PFSK-1 (cell line): Measurements from ENCODE around the gene RABGAP1L.

Experiments used
- FOXP2 ChIP-seq: optimal IDR thresholded peaks from 2 replicates; pipeline ENCODE3; 2011; ENCODE audit warnings: borderline replicate concordance, control low read depth, inconsistent platforms; ENCODE audit not compliant: insufficient read depth; ENCODE audit errors: extremely low read length, extremely low read depth
- POLR2AphosphoS5 ChIP-seq: IDR thresholded peaks from 2 replicates; pipeline ENCODE4 v1.6.1; 2012; ENCODE audit warnings: low read depth, mild to moderate bottlenecking, control low read depth, low read length, moderate library complexity
- REST ChIP-seq, 2 experiments: IDR thresholded peaks; 2 replicates each; pipeline versions ENCODE4 v1.6.1 to v1.8.0; 2011 to 2012; ENCODE audit warnings: low read depth in 2 of 2, low read length in 2 of 2, control low read depth in 1 of 2, inconsistent platforms in 1 of 2, mild to moderate bottlenecking in 1 of 2, moderate library complexity in 1 of 2; ENCODE audit not compliant: insufficient read depth in 1 of 2
- SIN3A ChIP-seq: IDR thresholded peaks from 2 replicates; pipeline ENCODE4 v1.6.1; 2012; ENCODE audit warnings: mild to moderate bottlenecking, low read length, moderate library complexity, borderline replicate concordance; ENCODE audit not compliant: insufficient read depth
- TAF1 ChIP-seq: IDR thresholded peaks from 2 replicates; pipeline ENCODE4 v1.6.1; 2012; ENCODE audit warnings: low read length, control low read depth, borderline replicate concordance; ENCODE audit not compliant: insufficient read depth

The RABGAP1L gene

GRCh38 chr1:174812656-174813055, 653.3 kb downstream of the RABGAP1L start:
- TF ChIP-seq SIN3A (no peak), TAF1 (no peak), REST (IDR thresholded peaks at IDR 0.05; ENCODE audit: insufficient read depth in 1 of 2, low read depth in 2 of 2, low read length in 2 of 2) (no peak), POLR2AphosphoS5 (no peak), FOXP2 (no peak)

GRCh38 chr1:174815036-174815435, 655.7 kb downstream of the RABGAP1L start:
- no peak for TF ChIP-seq REST (IDR thresholded peaks at IDR 0.05; ENCODE audit: insufficient read depth in 1 of 2, low read depth in 2 of 2, low read length in 2 of 2)
- no peak for TF ChIP-seq TAF1
- TF ChIP-seq SIN3A: no peak
- no peak for TF ChIP-seq FOXP2
- TF ChIP-seq POLR2AphosphoS5: no peak

GRCh38 chr1:174815474-174815908, 656.2 kb downstream of the RABGAP1L start:
- no peak for TF ChIP-seq TAF1
- TF ChIP-seq FOXP2: no peak
- TF ChIP-seq REST (IDR thresholded peaks at IDR 0.05; ENCODE audit: insufficient read depth in 1 of 2, low read depth in 2 of 2, low read length in 2 of 2): no peak
- no peak for TF ChIP-seq POLR2AphosphoS5
- TF ChIP-seq SIN3A: no peak

- no peak for TF ChIP-seq FOXP2
- no peak for TF ChIP-seq TAF1
- no peak for TF ChIP-seq REST (IDR thresholded peaks at IDR 0.05; ENCODE audit: insufficient read depth in 1 of 2, low read depth in 2 of 2, low read length in 2 of 2)
- no peak for TF ChIP-seq POLR2AphosphoS5
- TF ChIP-seq SIN3A: no peak
Observed at GRCh38 chr1:174818014-174818616, 658.8 kb downstream of the RABGAP1L start.

GRCh38 chr1:174818951-174819350, 659.6 kb downstream of the RABGAP1L start:
- TF ChIP-seq TAF1 (no peak), POLR2AphosphoS5 (no peak), FOXP2 (no peak), REST (IDR thresholded peaks at IDR 0.05; ENCODE audit: insufficient read depth in 1 of 2, low read depth in 2 of 2, low read length in 2 of 2) (no peak), SIN3A (no peak)
